HG03139 (cell line): ENCODE measurements around the gene SMARCD1.
"Not testable (repeated sequence)": the region's sequence is repeated elsewhere in the genome, so short reads cannot be mapped to it uniquely, and the experiment has no call there.

Experiments
- ATAC-seq: cut with Tn5 transposase; IDR thresholded peaks from one replicate; pipeline ENCODE4 v1.9.1; 2021; ENCODE audit not compliant: unreplicated experiment

Gene SMARCD1

GRCh38 chr12:50075808-50076170, 9.4 kb upstream of the SMARCD1 start:
- ATAC-seq, result no peak

GRCh38 chr12:50077099-50077498, 8.0 kb upstream of the SMARCD1 start:
- ATAC-seq, result no peak

GRCh38 chr12:50078281-50078680, 6.9 kb upstream of the SMARCD1 start:
- no peak for ATAC-seq

GRCh38 chr12:50079771-50080170, 5.4 kb upstream of the SMARCD1 start:
- no peak for ATAC-seq

- no peak for ATAC-seq
Observed at GRCh38 chr12:50081096-50081808, 3.9 kb upstream of the SMARCD1 start.

- ATAC-seq, result no peak
Observed at GRCh38 chr12:50082644-50083043, 2.5 kb upstream of the SMARCD1 start.

GRCh38 chr12:50083301-50083700, 1.8 kb upstream of the SMARCD1 start:
- no peak for ATAC-seq

- ATAC-seq, result not testable (repeated sequence)
Observed at GRCh38 chr12:50084409-50084774, 750 bp upstream of the SMARCD1 start.

GRCh38 chr12:50085615-50086072, 502 bp downstream of the SMARCD1 start:
- no peak for ATAC-seq

- ATAC-seq, result no peak
Observed at GRCh38 chr12:50086148-50086547, 1.0 kb downstream of the SMARCD1 start.

- no peak for ATAC-seq
Observed at GRCh38 chr12:50087151-50087550, 2.0 kb downstream of the SMARCD1 start.

- ATAC-seq, result no peak
Observed at GRCh38 chr12:50087995-50088394, 2.9 kb downstream of the SMARCD1 start.

- ATAC-seq, result no peak
Observed at GRCh38 chr12:50088577-50089335, 3.6 kb downstream of the SMARCD1 start.

- ATAC-seq, result no peak
Observed at GRCh38 chr12:50089730-50090129, 4.6 kb downstream of the SMARCD1 start.

- ATAC-seq, result no peak
Observed at GRCh38 chr12:50090391-50090790, 5.2 kb downstream of the SMARCD1 start.

- ATAC-seq, result no peak
Observed at GRCh38 chr12:50097952-50098351, 12.8 kb downstream of the SMARCD1 start.

GRCh38 chr12:50099302-50100008, 14.3 kb downstream of the SMARCD1 start:
- ATAC-seq, result no peak

GRCh38 chr12:50100561-50100960, 15.4 kb downstream of the SMARCD1 start:
- no peak for ATAC-seq

- ATAC-seq, result no peak
Observed at GRCh38 chr12:50101663-50102062, 16.5 kb downstream of the SMARCD1 start.

GRCh38 chr12:50102131-50102531, 17.0 kb downstream of the SMARCD1 start:
- no peak for ATAC-seq

- no peak for ATAC-seq
Observed at GRCh38 chr12:50102646-50103309, 17.6 kb downstream of the SMARCD1 start.
